OCI-LY1 (cell line): Measurements from ENCODE around the gene RHBG.

Experiments
- H2AFZ ChIP-seq: fragments of 200-600 bp; sonication (generic), shearing (Covaris generic); 2 replicates; pipeline ENCODE4 v1.6.0; 2014; ENCODE audit warnings: antibody characterized with exemption, mild to moderate bottlenecking, low read length
- H3F3A ChIP-seq: fragments of 200-600 bp; sonication (generic), shearing (Covaris generic); 2 replicates; pipeline ENCODE4 v1.6.0; 2014; ENCODE audit warnings: mild to moderate bottlenecking, antibody characterized with exemption, low read length, moderate library complexity; ENCODE audit not compliant: insufficient read depth
- H3K27ac ChIP-seq: fragments of 200-600 bp; sonication (generic); 2 replicates; pipeline ENCODE4 v1.5.1; 2014; ENCODE audit warnings: low read length, mixed run types, mild to moderate bottlenecking, low read depth; ENCODE audit not compliant: poor library complexity, severe bottlenecking
- H3K27me3 ChIP-seq: fragments of 200-600 bp; sonication (generic); 2 replicates; pipeline ENCODE4 v1.6.0; 2014; ENCODE audit warnings: antibody characterized with exemption, mild to moderate bottlenecking, low read length, moderate library complexity; ENCODE audit not compliant: insufficient read depth
- H3K36me3 ChIP-seq: fragments of 200-600 bp; sonication (generic); 2 replicates; pipeline ENCODE4 v1.6.1; 2014; ENCODE audit warnings: mild to moderate bottlenecking, antibody characterized with exemption, low read length, moderate library complexity, mixed read lengths; ENCODE audit not compliant: insufficient read depth
- H3K4me1 ChIP-seq: fragments of 200-600 bp; sonication (generic); 2 replicates; pipeline ENCODE4 v1.5.1; 2014; ENCODE audit warnings: mild to moderate bottlenecking, low read length, moderate library complexity; ENCODE audit not compliant: insufficient read depth, severe bottlenecking
- H3K4me2 ChIP-seq: fragments of 200-600 bp; sonication (generic), shearing (Covaris generic); 2 replicates; pipeline ENCODE4 v1.6.1; 2014; ENCODE audit warnings: low read length
- H3K4me3 ChIP-seq: fragments of 200-600 bp; sonication (generic); 2 replicates; pipeline ENCODE4 v1.5.1; 2014; ENCODE audit warnings: low read length, low read depth, mild to moderate bottlenecking, mixed read lengths; ENCODE audit not compliant: poor library complexity, severe bottlenecking
- H3K79me2 ChIP-seq: fragments of 200-600 bp; shearing (Covaris generic); 2 replicates; pipeline ENCODE4 v1.6.1; 2016; ENCODE audit warnings: mixed run types, low read length, mixed read lengths; ENCODE audit not compliant: insufficient read depth
- H3K9ac ChIP-seq: fragments of 200-600 bp; sonication (generic), shearing (Covaris generic); 2 replicates; pipeline ENCODE4 v1.6.1; 2014; ENCODE audit warnings: mild to moderate bottlenecking, low read length, mixed read lengths
- H3K9me2 ChIP-seq: fragments of 200-600 bp; sonication (generic), shearing (Covaris generic); 2 replicates; pipeline ENCODE4 v1.6.1; 2014; ENCODE audit warnings: low read depth, mild to moderate bottlenecking, low read length, mixed read lengths
- H3K9me3 ChIP-seq: fragments of 200-600 bp; shearing (Covaris generic); 2 replicates; pipeline ENCODE4 v1.6.1; 2014; ENCODE audit warnings: low read length, mixed read lengths
- H4K20me1 ChIP-seq: fragments of 200-600 bp; sonication (generic), shearing (Covaris generic); 2 replicates; pipeline ENCODE4 v1.6.0; 2016; ENCODE audit warnings: mild to moderate bottlenecking, low read length; ENCODE audit not compliant: insufficient read depth
- CTCF ChIP-seq: fragments of 200-600 bp; sonication (generic), shearing (Covaris generic); IDR thresholded peaks from 2 replicates; pipeline ENCODE4 v1.5.1; 2017; ENCODE audit warnings: mild to moderate bottlenecking, antibody characterized with exemption, low read length, moderate library complexity, mixed read lengths
- EZH2 ChIP-seq: fragments of 200-600 bp; sonication (generic), shearing (Covaris generic); IDR thresholded peaks from 2 replicates; pipeline ENCODE4 v1.8.0; 2017; ENCODE audit warnings: borderline replicate concordance, mixed run types, mild to moderate bottlenecking, antibody characterized with exemption, low read length, moderate library complexity, mixed read lengths

RHBG gene

GRCh38 chr1:156433602-156434001 is 64.6 kb downstream of the RHBG start:
- no peak overlapping the region for H3K4me2 ChIP-seq
- H4K20me1 ChIP-seq: no peaks in the 10 kb centered on the region
- no peaks in the 10 kb centered on the region for H3K36me3 ChIP-seq
- H2AFZ ChIP-seq: no peak overlapping the region
- no peak overlapping the region for H3K4me3 ChIP-seq
- H3K27ac ChIP-seq: no peak overlapping the region
- peaks cover 2% of the 10 kb centered on the region for H3K4me1 ChIP-seq
- H3K27me3 ChIP-seq: peaks cover 11% of the 10 kb centered on the region; the same call in 1 of the 2 replicates
- H3F3A ChIP-seq: no peaks in the 10 kb centered on the region
- H3K9me2 ChIP-seq: no peaks in the 10 kb centered on the region
- H3K9me3 ChIP-seq: no peaks in the 10 kb centered on the region
- TF ChIP-seq CTCF: no peak
- no peak for TF ChIP-seq EZH2
- no peaks in the 10 kb centered on the region for H3K79me2 ChIP-seq
- H3K9ac ChIP-seq: no peak overlapping the region
